Testis (tissue), 2 donors: ENCODE results near the gene MRI1.

Experiments used
- POLR2A ChIP-seq: fragments of 450-650 bp; IDR thresholded peaks from one replicate; pipeline ENCODE4 v1.6.1; 2017; ENCODE audit warnings: antibody characterized with exemption, mild to moderate bottlenecking, moderate library complexity
- TF ChIP-seq, protein P1 (sequence below), 3 experiments: fragments of 450-650 bp in 2 of 3; fragments of 200-600 bp in 1 of 3; sonication (generic) in 1 of 3; IDR thresholded peaks; one replicate each; pipeline ENCODE4 v1.5.1; 2016 to 2019; ENCODE audit warnings: antibody characterized with exemption in 3 of 3, mild to moderate bottlenecking in 2 of 3, moderate library complexity in 1 of 3

DNA sequence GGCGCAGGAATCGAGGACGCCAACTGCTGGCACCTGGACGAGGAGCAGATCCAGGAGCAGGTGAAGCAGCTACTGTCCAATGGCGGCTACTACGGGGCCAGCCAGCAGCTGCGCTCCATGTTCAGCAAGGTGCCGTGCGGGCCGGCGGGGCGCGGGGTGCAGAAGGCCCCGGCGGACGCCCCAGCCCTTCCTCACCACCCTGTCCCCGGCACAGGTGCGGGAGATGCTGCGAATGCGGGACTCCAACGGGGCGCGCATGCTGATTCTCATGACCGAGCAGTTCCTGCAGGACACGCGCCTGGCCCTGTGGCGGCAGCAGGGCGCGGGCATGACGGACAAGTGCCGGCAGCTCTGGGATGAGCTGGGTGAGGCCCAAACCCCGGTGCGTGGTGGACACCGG is 44.5 kb downstream of the MRI1 start:
- TF ChIP-seq, protein P1, sequence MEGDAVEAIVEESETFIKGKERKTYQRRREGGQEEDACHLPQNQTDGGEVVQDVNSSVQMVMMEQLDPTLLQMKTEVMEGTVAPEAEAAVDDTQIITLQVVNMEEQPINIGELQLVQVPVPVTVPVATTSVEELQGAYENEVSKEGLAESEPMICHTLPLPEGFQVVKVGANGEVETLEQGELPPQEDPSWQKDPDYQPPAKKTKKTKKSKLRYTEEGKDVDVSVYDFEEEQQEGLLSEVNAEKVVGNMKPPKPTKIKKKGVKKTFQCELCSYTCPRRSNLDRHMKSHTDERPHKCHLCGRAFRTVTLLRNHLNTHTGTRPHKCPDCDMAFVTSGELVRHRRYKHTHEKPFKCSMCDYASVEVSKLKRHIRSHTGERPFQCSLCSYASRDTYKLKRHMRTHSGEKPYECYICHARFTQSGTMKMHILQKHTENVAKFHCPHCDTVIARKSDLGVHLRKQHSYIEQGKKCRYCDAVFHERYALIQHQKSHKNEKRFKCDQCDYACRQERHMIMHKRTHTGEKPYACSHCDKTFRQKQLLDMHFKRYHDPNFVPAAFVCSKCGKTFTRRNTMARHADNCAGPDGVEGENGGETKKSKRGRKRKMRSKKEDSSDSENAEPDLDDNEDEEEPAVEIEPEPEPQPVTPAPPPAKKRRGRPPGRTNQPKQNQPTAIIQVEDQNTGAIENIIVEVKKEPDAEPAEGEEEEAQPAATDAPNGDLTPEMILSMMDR (IDR thresholded peaks at IDR 0.05): no peak
- TF ChIP-seq POLR2A: no peak
